ENCODE measurements around the gene PPP2R2B.

PPP2R2B gene

GRCh38 chr5:146781157-146781556 is 97.4 kb downstream of the PPP2R2B start:
- no peak for DNase-seq (ENCODE audit: low spot score)

GRCh38 chr5:146779211-146779869 is 99.2 kb downstream of the PPP2R2B start:
- DNase-seq (ENCODE audit: low spot score) = no peak

- no peak for DNase-seq (ENCODE audit: low spot score)
These were observed 99.8 kb downstream of the PPP2R2B start for GRCh38 chr5:146778795-146779194.

DNA sequence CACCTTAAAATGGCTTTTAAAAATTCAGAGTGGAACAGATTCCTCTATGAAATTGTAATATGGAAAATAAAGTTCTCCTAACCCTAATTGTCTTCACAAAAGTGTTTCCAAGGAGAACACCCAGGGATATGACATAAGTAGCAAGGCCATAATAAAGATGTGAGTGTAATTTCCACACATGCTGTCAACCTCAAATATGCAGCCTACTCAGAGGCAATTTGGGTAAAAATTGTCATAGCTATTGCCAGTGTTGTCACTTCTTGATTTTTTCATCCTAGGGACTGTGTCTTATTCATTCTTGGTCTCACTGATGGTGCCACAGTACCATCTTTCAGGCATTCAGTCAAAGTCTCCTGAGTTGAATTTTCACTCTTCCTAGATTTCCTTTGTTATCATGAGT is 100.3 kb downstream of the PPP2R2B start:
- no peak for DNase-seq (ENCODE audit: low spot score)

DNA sequence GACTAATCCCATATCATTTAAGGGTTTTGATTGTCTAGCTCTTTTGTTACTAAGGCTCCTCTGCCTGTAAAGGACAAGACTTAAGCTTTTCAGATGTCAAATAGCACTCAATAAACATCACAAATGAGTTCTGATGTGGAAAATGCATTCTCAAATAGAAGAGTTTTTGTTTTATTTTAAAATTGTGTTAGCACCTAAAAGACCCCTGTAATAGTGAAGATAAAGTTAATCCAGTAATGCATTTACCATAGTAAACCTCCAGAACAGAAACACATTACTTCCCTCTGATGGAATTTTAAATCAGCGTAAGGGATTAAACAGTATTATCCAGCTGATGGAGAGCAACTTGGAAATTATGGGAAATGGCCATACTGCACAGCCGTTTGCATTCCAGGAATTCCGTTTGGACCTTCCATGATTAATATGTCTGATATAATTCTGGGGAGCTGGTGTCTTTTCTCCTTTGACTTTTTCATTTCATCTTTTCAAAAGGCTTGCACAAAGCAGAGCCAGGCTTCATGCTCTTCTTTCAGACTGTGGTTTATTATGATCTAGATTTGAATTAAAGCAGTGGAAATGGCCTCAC is 105.6 kb downstream of the PPP2R2B start:
- no peak for DNase-seq (ENCODE audit: low spot score)

GRCh38 chr5:146770980-146771379 is 107.6 kb downstream of the PPP2R2B start:
- no peak for DNase-seq (ENCODE audit: low spot score)

GRCh38 chr5:146770546-146770945 is 108.0 kb downstream of the PPP2R2B start:
- DNase-seq (ENCODE audit: low spot score) = no peak

- no peak for DNase-seq (ENCODE audit: low spot score)
These were observed 111.0 kb downstream of the PPP2R2B start for GRCh38 chr5:146767534-146767933.

DNA sequence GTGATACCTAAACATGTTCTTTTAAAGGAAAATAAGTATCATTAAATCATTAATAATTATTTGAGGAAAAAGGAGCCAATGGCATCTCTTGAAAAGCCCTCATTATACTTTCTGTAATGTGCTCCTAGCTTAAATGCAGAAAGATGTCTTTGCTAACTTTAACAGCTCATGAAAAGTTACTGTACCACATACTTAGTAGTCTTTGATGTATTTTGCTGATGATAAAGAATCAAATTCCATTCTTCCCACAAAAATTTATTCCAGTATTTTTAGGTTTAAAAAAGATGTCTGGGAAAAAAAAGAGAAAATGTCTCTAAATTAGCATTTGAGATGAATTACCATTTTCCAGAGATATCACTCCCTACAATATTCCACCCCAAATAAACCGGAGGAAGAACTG is 112.5 kb downstream of the PPP2R2B start:
- no peak for DNase-seq (ENCODE audit: low spot score)

DNA sequence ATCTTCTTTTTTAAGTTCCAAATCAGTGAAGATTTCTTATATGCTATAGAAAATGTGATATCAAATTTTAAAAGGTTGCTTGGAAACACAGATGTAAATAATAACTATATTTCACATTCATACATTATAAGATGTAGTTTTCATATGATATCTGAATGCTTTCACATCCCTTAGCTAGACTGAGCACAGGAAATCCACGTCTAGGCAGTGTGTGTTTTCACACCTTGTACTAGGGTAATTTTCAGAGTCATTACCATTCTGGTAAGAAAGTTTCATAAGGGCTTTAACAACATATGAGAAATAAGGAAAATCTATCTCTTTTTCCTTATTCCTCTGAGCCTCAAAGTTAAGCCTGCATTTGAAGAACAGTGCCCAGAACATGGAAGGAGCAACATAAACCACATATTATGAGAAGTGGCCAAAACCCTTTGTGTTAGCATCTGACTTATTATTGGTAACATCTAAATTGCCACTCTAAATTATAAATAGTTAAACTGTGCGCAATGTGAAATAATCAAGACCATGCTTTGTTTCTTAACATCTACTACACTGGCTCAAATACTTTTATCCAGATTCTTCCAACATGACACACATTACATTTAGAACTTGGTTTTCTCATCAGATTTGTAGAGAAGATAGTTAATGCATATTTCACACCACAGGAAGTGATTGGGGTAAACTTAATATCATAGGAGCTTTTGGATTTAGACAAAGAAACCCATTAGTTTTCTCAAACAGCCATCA is 113.3 kb downstream of the PPP2R2B start:
- DNase-seq (ENCODE audit: low spot score) = no peak

GRCh38 chr5:146762830-146763229 is 115.7 kb downstream of the PPP2R2B start:
- DNase-seq (ENCODE audit: low spot score) = no peak

DNA sequence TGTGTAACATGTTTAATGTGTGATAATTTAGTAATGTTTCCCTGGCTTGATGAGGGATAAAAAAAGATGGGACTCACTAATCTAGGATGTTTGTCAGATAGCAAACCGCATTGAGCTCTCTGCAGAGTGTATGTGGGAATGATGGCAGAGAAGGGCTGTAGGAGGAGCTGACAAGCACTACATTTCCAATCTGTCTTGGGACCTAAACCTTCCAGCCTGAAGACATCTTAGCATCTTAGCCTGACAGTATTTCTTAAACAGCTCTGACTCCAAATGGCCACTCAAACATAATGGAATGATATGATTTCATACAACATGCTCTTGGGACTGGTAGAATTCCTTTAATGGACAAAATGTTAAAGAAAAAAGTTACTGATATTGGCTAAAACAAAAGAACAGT is 116.7 kb downstream of the PPP2R2B start:
- no peak for DNase-seq (ENCODE audit: low spot score)

DNA sequence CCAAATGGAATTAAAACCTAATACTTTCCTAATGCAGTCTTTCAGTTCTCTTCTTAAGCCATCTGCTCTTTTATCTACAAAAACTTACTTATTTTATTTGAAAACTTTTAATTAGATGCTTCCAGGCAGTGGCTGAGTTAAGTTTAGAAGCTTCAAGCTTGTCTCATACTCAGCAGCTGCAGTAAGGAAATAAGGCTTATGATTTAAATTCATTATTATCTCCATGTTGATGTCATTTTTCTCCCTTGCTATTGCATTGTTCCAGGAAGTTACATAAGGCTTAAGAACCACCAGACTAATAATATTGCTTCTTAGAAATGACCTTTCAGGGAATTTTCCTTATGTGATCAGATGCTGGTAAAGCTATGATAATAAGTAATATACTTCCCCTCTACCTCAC is 119.6 kb downstream of the PPP2R2B start:
- no peak for DNase-seq (ENCODE audit: low spot score)

DNA sequence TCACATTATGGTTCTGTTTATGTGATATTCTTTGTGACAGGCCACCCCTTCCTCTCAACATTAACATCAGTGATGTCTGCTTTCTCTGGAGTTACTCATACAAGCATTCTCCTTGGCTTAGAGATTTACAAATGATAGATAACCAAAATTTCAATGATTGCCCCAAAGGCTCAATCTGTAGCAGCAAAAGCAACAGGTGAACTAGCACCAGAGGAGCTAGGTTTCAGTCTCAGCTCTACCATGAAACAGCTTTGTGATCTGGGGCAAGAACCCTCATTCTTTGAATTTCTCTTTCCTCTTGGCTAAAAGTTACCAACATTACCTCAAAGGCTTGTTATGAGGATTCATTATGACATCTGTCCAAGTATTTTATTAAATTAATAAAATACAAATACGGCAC is 120.5 kb downstream of the PPP2R2B start:
- DNase-seq (ENCODE audit: low spot score) = no peak

DNA sequence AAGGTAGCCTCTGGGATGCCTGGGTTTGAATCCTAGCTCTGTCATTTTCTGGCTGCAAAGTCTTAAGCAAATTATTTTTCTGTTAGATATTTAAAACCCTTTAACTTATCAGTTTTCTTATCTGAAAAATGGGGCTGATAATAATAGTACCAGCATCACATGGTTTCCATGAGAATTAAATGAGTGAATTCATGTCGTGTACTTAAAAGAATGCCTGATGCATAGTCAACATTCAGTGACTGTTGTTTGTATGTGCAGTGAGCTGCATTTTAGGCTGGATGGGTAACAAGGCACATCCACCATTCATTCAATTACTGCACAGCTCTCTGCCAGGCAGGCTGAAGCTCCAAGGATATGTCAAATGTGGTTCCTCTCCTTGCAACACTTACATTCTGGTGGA is 122.0 kb downstream of the PPP2R2B start:
- no peak for DNase-seq (ENCODE audit: low spot score)

DNA sequence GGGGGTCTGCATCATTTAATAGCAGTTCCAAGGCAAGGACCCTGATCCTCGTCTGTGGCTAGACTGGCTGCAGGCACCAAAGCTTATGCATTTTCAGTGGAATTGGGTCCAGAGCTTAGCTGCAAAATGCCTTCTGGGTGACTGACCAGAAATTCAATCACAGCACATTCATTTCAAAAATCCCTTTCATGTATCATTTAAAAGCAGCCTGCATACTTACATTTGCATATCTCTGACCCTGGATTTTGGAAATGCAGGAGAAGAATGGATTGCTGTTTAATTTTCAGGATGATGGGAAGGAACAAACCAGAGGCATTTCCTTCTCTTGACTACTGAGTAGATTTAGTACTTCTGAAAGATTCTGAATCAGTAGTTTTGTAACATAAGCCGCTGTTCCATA is 122.8 kb downstream of the PPP2R2B start:
- DNase-seq (ENCODE audit: low spot score) = no peak

DNA sequence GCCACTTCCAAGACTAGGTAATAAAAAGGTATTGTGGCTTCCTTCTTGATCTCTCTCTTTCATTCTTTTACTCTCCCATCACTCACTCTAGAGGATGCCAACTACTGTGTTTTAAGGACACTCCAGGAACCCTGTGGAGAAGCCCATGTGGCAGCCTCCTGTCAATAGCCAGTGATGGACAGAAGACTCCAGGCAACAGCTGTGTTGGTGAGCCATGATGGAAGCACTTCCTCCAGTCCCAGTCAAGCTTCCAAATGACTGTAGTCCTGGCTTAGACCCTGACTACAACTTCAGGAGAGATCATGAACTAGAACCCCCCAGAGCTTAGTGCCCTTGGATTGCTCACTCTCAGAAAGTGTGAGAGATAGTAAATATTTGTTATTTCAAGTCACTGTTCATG is 123.9 kb downstream of the PPP2R2B start:
- DNase-seq (ENCODE audit: low spot score) = no peak

DNA sequence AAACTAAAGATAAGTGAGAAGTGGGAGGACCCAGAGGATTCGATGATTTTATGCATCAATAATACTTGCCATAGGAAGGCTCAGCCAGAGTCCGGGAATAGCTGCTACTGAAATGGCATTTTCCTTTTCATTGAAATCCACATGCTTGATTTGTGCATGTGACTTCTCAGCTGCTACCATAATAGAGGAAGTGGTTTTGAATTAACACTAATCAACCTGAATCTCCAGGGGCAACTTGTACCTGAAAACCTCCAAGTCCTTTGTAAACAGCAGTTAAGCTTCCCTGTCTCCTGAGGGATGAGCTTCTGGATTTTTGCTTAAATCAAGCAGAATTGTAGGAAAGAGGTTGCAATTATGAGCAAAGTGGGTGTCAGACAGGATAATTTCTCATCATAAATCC is 124.9 kb downstream of the PPP2R2B start:
- DNase-seq (ENCODE audit: low spot score) = no peak

DNA sequence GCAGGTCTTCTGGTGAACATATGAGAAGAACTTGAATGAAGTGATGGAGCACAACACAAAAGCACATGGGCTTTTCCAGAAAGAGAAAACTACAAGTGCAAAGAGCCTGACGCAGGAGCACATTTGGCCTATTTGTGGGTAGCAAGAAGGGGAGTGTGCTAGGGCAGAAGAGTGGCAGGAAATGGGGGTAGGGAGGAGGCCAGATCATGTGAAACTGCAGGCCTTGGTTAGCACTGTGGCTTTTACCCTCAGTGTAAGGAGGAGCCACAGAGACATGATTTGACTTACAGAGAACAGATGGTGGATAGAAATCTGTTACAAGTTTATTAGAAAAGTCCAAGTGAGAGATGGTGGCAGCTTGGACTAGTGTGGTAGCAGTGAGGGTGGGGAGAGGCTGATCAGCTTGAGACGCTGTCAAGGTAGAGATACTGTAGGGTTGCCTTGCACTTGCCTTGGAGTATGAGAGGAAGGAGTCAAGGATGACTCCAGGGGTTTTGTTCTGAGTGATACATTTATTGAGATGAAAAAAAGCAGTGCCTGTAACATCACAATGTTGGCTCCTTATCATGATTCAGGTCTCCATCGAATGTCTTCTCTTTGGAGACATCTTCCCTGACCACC is 126.7 kb downstream of the PPP2R2B start:
- no peak for DNase-seq (ENCODE audit: low spot score)

DNA sequence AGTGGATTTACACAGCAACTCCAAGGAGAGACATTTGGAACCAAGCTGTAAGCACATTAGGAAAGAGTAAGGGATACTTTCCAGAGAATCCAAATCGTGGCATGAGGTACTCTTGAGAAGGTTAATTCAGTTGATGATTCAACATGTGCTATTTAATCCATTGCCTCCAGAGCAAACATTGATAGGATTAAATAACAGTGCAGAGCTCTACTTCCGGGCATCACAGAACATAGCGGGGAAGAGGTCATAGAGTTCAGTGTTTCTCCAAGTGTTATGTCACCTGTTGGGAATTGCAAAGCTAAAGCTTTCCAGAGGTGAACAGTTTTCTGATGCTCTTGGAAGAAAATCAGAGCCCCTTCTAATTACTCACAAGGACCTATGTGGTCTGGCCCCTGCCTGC is 127.5 kb downstream of the PPP2R2B start:
- no peak for DNase-seq (ENCODE audit: low spot score)

GRCh38 chr5:146748533-146748932 is 130.0 kb downstream of the PPP2R2B start:
- DNase-seq (ENCODE audit: low spot score) = no peak

GRCh38 chr5:146745931-146746577 is 132.5 kb downstream of the PPP2R2B start:
- DNase-seq (ENCODE audit: low spot score) = no peak

Measured in putamen (tissue), 1 donor.